ENCODE data around the gene WWC2.
A peak's percentile ranks its signal among the peaks of the same experiment; 100 is the strongest.

Gene WWC2

GRCh38 chr4:183101956-183102480, 3.0 kb downstream of the WWC2 start:
- Histone ChIP-seq H3K9me3 (ENCODE audit: control insufficient read depth, insufficient read depth, low read depth, low read length) (no peaks in the 10 kb centered on the region), H3K4me1 (ENCODE audit: control insufficient read depth, insufficient read depth, low read length) (peaks cover 10% of the 10 kb centered on the region), H3K4me3 (ENCODE audit: low read depth, low read length) (no peak overlapping the region), H3K27ac (ENCODE audit: extremely low read depth, low read depth, low read length) (peak overlapping the region; percentile 44), H3K36me3 (ENCODE audit: control insufficient read depth in 2 of 2, insufficient read depth in 1 of 2, low read length in 2 of 2) (no peaks in the 10 kb centered on the region)
- ChIA-PET CTCF (interaction anchor here (0.5 to 2.2 kb wide), 5 partner anchors 28 to 1473 kb away, joined by 3 to 6 read pairs (median 3); no protein-coding TSS in a partner anchor), POLR2A (interaction anchor here (0.7 to 1.0 kb wide), 2 partner anchors 18 to 27 kb away, joined by 3 read pairs; no protein-coding TSS in a partner anchor)
- TF ChIP-seq HOXD13 (CRISPR knock-in tag; IDR thresholded peaks at IDR 0.05; ENCODE audit: borderline replicate concordance) (no peak), PRDM6 (tag by site-specific recombination; IDR thresholded peaks at IDR 0.05) (peak; percentile 70), ZNF280C (tag by site-specific recombination; IDR thresholded peaks at IDR 0.05) (no peak), HIC1 (tag by site-specific recombination; IDR thresholded peaks at IDR 0.05) (0 out of 2 replicates have a peak, but pooled peaks have one; percentile 18), ZNF19 (tag by site-specific recombination; IDR thresholded peaks at IDR 0.05; ENCODE audit: low read depth) (no peak), ZBTB7A (tag by site-specific recombination; IDR thresholded peaks at IDR 0.05; ENCODE audit: low read depth) (no peak), ZNF571 (tag by site-specific recombination; IDR thresholded peaks at IDR 0.05) (no peak), ZNF585B (tag by site-specific recombination; IDR thresholded peaks at IDR 0.05) (no peak), MZF1 (tag by site-specific recombination; IDR thresholded peaks at IDR 0.05; ENCODE audit: borderline replicate concordance) (0 out of 2 replicates have a peak, but pooled peaks have one; percentile 30), TSHZ1 (tag by site-specific recombination; IDR thresholded peaks at IDR 0.05; ENCODE audit: borderline replicate concordance) (0 out of 2 replicates have a peak, but pooled peaks have one; percentile 10), KLF1 (tag by site-specific recombination; IDR thresholded peaks at IDR 0.05) (no peak), ZNF596 (tag by site-specific recombination; IDR thresholded peaks at IDR 0.05) (no peak), ZNF626 (tag by site-specific recombination; IDR thresholded peaks at IDR 0.05) (no peak), ZSCAN23 (tag by site-specific recombination; IDR thresholded peaks at IDR 0.05) (no peak), SCRT1 (tag by site-specific recombination; IDR thresholded peaks at IDR 0.05; ENCODE audit: borderline replicate concordance) (peak; percentile 60; the same call in 1 of the 2 replicates), ZNF174 (tag by site-specific recombination; IDR thresholded peaks at IDR 0.05) (no peak), ZNF518A (tag by site-specific recombination; conservative IDR thresholded peaks at IDR 0.05; ENCODE audit: low read depth) (no peak), ZNF513 (tag by site-specific recombination; IDR thresholded peaks at IDR 0.05) (no peak), KLF8 (tag by site-specific recombination; IDR thresholded peaks at IDR 0.05) (0 out of 2 replicates have a peak, but pooled peaks have one; percentile 31), ZEB2 (tag by site-specific recombination; IDR thresholded peaks at IDR 0.05) (peak; percentile 29; the same call in 1 of the 2 replicates), ZNF514 (tag by site-specific recombination; IDR thresholded peaks at IDR 0.05) (no peak)
